H1 (cell line): ENCODE data around the gene TCERG1L.

Source experiments
- CHD1 ChIP-seq: IDR thresholded peaks from 2 replicates; pipeline ENCODE4 v1.6.1; 2012; ENCODE audit warnings: low read depth, low read length, improper control_type of control experiment
- GABPA ChIP-seq: IDR thresholded peaks from 2 replicates; pipeline ENCODE4 v1.6.1; 2011; ENCODE audit warnings: mild to moderate bottlenecking, low read length, moderate library complexity, borderline replicate concordance; ENCODE audit not compliant: insufficient read depth
- PHF8 ChIP-seq: fragments of 200-600 bp; sonication (generic); conservative IDR thresholded peaks from 2 replicates; pipeline ENCODE4 v1.7.1; 2012; ENCODE audit warnings: low read depth, mild to moderate bottlenecking, inconsistent platforms, low read length, moderate library complexity
- TBP ChIP-seq: IDR thresholded peaks from 2 replicates; pipeline ENCODE4 v1.6.1; 2011; ENCODE audit warnings: low read depth, low read length, improper control_type of control experiment
- TF ChIP-seq, protein P1 (sequence below), 3 experiments: IDR thresholded peaks; 1 replicate in 2 of 3; 2 replicates in 1 of 3; pipeline versions ENCODE4 v1.5.1 to v1.6.1; 2011; ENCODE audit warnings: low read length in 3 of 3, mild to moderate bottlenecking in 3 of 3, inconsistent platforms in 2 of 3, low read depth in 1 of 3, moderate library complexity in 1 of 3; ENCODE audit not compliant: insufficient read depth in 1 of 3; ENCODE audit errors: control extremely low read depth in 1 of 3

DNA sequence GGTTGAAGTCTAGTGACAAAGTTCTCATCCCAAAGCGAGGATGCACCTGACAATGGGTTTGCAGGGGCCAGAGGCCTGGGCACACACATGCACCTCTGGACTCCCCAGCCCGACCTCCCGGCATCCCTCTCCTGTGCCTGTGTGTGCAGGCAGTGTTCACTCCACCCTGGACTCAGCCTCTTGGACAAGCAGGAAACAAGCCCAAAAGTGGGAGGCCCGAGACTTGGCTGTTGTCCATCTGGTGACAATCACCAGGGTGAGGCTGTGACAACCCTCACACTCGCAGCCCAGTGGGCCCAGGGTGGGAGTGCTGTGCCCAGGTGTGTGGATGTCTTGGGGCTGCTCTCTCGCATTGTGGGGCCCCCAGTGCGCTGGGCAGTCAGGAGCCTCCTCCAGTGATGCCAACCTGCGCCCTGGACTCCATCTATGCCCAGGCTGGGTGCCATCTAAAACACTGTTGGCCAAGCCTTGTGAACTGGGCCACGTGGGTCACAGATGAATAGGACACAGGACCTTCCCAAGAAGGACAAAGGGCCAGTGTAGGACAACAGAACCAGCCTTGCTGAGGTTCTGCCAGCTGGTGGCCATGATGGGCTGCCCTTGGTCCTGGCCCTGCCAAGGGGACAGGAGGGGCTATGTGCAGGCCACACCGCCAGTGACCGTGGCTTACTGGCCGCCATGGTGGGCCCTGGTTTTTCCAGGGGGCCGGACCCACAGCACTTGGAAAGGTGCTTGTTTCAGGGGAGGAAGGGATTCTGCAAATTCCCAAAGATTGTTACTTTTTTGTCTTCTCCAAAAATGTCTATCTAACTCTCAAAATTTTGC is 144.3 kb downstream of the TCERG1L start:
- TF ChIP-seq, protein P1, sequence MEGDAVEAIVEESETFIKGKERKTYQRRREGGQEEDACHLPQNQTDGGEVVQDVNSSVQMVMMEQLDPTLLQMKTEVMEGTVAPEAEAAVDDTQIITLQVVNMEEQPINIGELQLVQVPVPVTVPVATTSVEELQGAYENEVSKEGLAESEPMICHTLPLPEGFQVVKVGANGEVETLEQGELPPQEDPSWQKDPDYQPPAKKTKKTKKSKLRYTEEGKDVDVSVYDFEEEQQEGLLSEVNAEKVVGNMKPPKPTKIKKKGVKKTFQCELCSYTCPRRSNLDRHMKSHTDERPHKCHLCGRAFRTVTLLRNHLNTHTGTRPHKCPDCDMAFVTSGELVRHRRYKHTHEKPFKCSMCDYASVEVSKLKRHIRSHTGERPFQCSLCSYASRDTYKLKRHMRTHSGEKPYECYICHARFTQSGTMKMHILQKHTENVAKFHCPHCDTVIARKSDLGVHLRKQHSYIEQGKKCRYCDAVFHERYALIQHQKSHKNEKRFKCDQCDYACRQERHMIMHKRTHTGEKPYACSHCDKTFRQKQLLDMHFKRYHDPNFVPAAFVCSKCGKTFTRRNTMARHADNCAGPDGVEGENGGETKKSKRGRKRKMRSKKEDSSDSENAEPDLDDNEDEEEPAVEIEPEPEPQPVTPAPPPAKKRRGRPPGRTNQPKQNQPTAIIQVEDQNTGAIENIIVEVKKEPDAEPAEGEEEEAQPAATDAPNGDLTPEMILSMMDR (IDR thresholded peaks at IDR 0.05; ENCODE audit: control extremely low read depth in 1 of 3, insufficient read depth in 1 of 3, low read depth in 1 of 3, low read length in 3 of 3): no peak
- no peak for TF ChIP-seq TBP
- TF ChIP-seq GABPA: no peak
- no peak for TF ChIP-seq CHD1
- no peak for TF ChIP-seq PHF8
